ENCODE data around the gene IRF6. TPM values are rescaled to one million over a fixed set of nuclear protein-coding genes. Genes with fewer than 3 reads are reported as not detected.

IRF6 gene
- polyA plus RNA-seq, 1 donor from 2014 or later, result not detected

GRCh38 chr1:209840611-209841010, 34.7 kb upstream of the IRF6 start:
- Histone ChIP-seq H3K9ac (ENCODE audit: low read length) (no peak overlapping the region), H3K79me2 (replicated peaks; ENCODE audit: insufficient read depth, low read length) (no peaks in the 10 kb centered on the region), H3K27ac (ENCODE audit: low read length) (no peak overlapping the region), H3K9me3 (ENCODE audit: low read length) (no peaks in the 10 kb centered on the region), H2AFZ (ENCODE audit: low read depth, low read length) (no peak overlapping the region), H3K9me2 (ENCODE audit: insufficient read depth, low read length) (no peaks in the 10 kb centered on the region), H3K27me3 (ENCODE audit: insufficient read depth, low read depth, low read length) (no peaks in the 10 kb centered on the region), H3K4me3 (ENCODE audit: low read length) (no peak overlapping the region), H4K20me1 (ENCODE audit: insufficient read depth) (no peaks in the 10 kb centered on the region), H3K36me3 (ENCODE audit: insufficient read depth, low read length) (peaks cover 22% of the 10 kb centered on the region), H3F3A (ENCODE audit: insufficient read depth, low read length, poor library complexity, severe bottlenecking) (no peaks in the 10 kb centered on the region), H3K4me2 (ENCODE audit: low read length) (no peak overlapping the region)
- TF ChIP-seq RAD21 (conservative IDR thresholded peaks at IDR 0.05), result no peak
- TF ChIP-seq POLR2AphosphoS5 (IDR thresholded peaks at IDR 0.05), result no peak
- TF ChIP-seq EP300 (conservative IDR thresholded peaks at IDR 0.05; ENCODE audit: poor library complexity, severe bottlenecking), result no peak
- TF ChIP-seq MXI1 (conservative IDR thresholded peaks at IDR 0.05; ENCODE audit: poor library complexity, severe bottlenecking), result no peak
- no peak for TF ChIP-seq CTCF (IDR thresholded peaks at IDR 0.05; ENCODE audit: poor library complexity, severe bottlenecking)
- TF ChIP-seq REST (IDR thresholded peaks at IDR 0.05; ENCODE audit: borderline replicate concordance), result no peak
- TF ChIP-seq SMC3 (conservative IDR thresholded peaks at IDR 0.05; ENCODE audit: poor library complexity), result no peak
- no peak for TF ChIP-seq EZH2 (IDR thresholded peaks at IDR 0.05; ENCODE audit: borderline replicate concordance, insufficient read depth, low read length, poor library complexity, severe bottlenecking)
- TF ChIP-seq TAF1 (IDR thresholded peaks at IDR 0.05; ENCODE audit: low read depth), result no peak

GRCh38 chr1:209839875-209840546, 34.1 kb upstream of the IRF6 start:
- Histone ChIP-seq H3K36me3 (ENCODE audit: insufficient read depth, low read length) (peaks cover 22% of the 10 kb centered on the region), H3K79me2 (replicated peaks; ENCODE audit: insufficient read depth, low read length) (no peaks in the 10 kb centered on the region), H3F3A (ENCODE audit: insufficient read depth, low read length, poor library complexity, severe bottlenecking) (no peaks in the 10 kb centered on the region), H3K9me2 (ENCODE audit: insufficient read depth, low read length) (no peaks in the 10 kb centered on the region), H4K20me1 (ENCODE audit: insufficient read depth) (no peaks in the 10 kb centered on the region), H3K27ac (ENCODE audit: low read length) (no peak overlapping the region), H3K4me3 (ENCODE audit: low read length) (no peak overlapping the region), H2AFZ (ENCODE audit: low read depth, low read length) (no peak overlapping the region), H3K27me3 (ENCODE audit: insufficient read depth, low read depth, low read length) (no peaks in the 10 kb centered on the region), H3K9me3 (ENCODE audit: low read length) (no peaks in the 10 kb centered on the region), H3K4me2 (ENCODE audit: low read length) (no peak overlapping the region), H3K9ac (ENCODE audit: low read length) (no peak overlapping the region)
- TF ChIP-seq TAF1 (IDR thresholded peaks at IDR 0.05; ENCODE audit: low read depth) (no peak), CTCF (IDR thresholded peaks at IDR 0.05; ENCODE audit: poor library complexity, severe bottlenecking) (no peak), SMC3 (conservative IDR thresholded peaks at IDR 0.05; ENCODE audit: poor library complexity) (no peak), EZH2 (IDR thresholded peaks at IDR 0.05; ENCODE audit: borderline replicate concordance, insufficient read depth, low read length, poor library complexity, severe bottlenecking) (no peak), MXI1 (conservative IDR thresholded peaks at IDR 0.05; ENCODE audit: poor library complexity, severe bottlenecking) (no peak), REST (IDR thresholded peaks at IDR 0.05; ENCODE audit: borderline replicate concordance) (no peak), POLR2AphosphoS5 (IDR thresholded peaks at IDR 0.05) (no peak), EP300 (conservative IDR thresholded peaks at IDR 0.05; ENCODE audit: poor library complexity, severe bottlenecking) (no peak), RAD21 (conservative IDR thresholded peaks at IDR 0.05) (no peak)
